IMR-90 (cell line): Measurements from ENCODE around the gene ZNRF3. TPM values are rescaled to one million over a fixed set of nuclear protein-coding genes. Genes with fewer than 3 reads are reported as not detected.

Experiments used
- ATAC-seq: fragments of 200-7000 bp; cut with Tn5 transposase; 2 replicates; pipeline ENCODE4 v1.9.1; 2020; ENCODE audit warnings: low read depth, mild to moderate bottlenecking, moderate library complexity
- BruUV-seq: library from RNA; stranded (reverse); fragments of 400-500 nt; replicated peaks from 2 replicates; lab custom pipeline; 2021; lab: Mats Ljungman, UMichigan
- CTCF ChIA-PET: fragments of 300-600 bp; formaldehyde crosslinking; extraction: SDS; loops from one replicate; lab custom pipeline; 2021; ENCODE audit warnings: antibody characterized with exemption; lab: Yijun Ruan, JAX
- POLR2A ChIA-PET: fragments of 300-600 bp; sonication (Branson Sonifier 250); formaldehyde crosslinking; loops from one replicate; lab custom pipeline; 2022; ENCODE audit warnings: antibody characterized with exemption; ENCODE audit not compliant: unreplicated experiment; lab: Charles Lee
- DNase-seq: peaks from one replicate; pipeline ENCODE4 v3.0.0; 2013
- H2AFZ ChIP-seq: replicated peaks from 2 replicates; pipeline ENCODE3; 2013; ENCODE audit warnings: low read length, mild to moderate bottlenecking; ENCODE audit not compliant: poor library complexity
- H2AK5ac ChIP-seq: 2 replicates; pipeline ENCODE4 v1.6.1; 2013; ENCODE audit warnings: low read depth, low read length, inconsistent platforms
- H2AK9ac ChIP-seq: replicated peaks from 2 replicates; pipeline ENCODE3; 2013; ENCODE audit warnings: mild to moderate bottlenecking, low read depth, low read length, moderate library complexity; ENCODE audit not compliant: poor library complexity
- H2BK120ac ChIP-seq: 2 replicates; pipeline ENCODE4 v1.6.1; 2013; ENCODE audit warnings: low read depth, low read length, inconsistent platforms
- H2BK15ac ChIP-seq: 3 replicates; pipeline ENCODE4 v1.6.1; 2013; ENCODE audit warnings: low read depth, low read length, inconsistent platforms
- H2BK20ac ChIP-seq: 2 replicates; pipeline ENCODE4 v1.6.1; 2013; ENCODE audit warnings: low read depth, mild to moderate bottlenecking, inconsistent platforms, low read length, moderate library complexity
- H2BK5ac ChIP-seq: 2 replicates; pipeline ENCODE4 v1.6.1; 2013; ENCODE audit warnings: mild to moderate bottlenecking, low read depth, low read length, inconsistent platforms; ENCODE audit not compliant: poor library complexity, severe bottlenecking
- H3K14ac ChIP-seq: replicated peaks from 2 replicates; pipeline ENCODE4 v1.6.1; 2013; ENCODE audit warnings: low read depth, low read length, inconsistent platforms
- H3K18ac ChIP-seq: 2 replicates; pipeline ENCODE4 v1.6.1; 2013; ENCODE audit warnings: low read depth, low read length, control low read depth
- H3K23ac ChIP-seq: 2 replicates; pipeline ENCODE4 v1.6.1; 2013; ENCODE audit warnings: low read depth, low read length, inconsistent platforms
- H3K27ac ChIP-seq: 2 replicates; pipeline ENCODE4 v1.5.1; 2013; ENCODE audit warnings: mild to moderate bottlenecking, control low read depth, low read length; ENCODE audit not compliant: insufficient read depth
- H3K27me3 ChIP-seq: 2 replicates; pipeline ENCODE4 v1.6.1; 2013; ENCODE audit warnings: low read length; ENCODE audit not compliant: control insufficient read depth, insufficient read depth
- H3K36me3 ChIP-seq: 2 replicates; pipeline ENCODE4 v1.6.1; 2013; ENCODE audit warnings: low read length, mixed read lengths; ENCODE audit not compliant: control insufficient read depth, insufficient read depth
- H3K4ac ChIP-seq: 2 replicates; pipeline ENCODE4 v1.6.1; 2013; ENCODE audit warnings: low read depth, low read length, inconsistent platforms
- H3K4me1 ChIP-seq: 2 replicates; pipeline ENCODE4 v1.6.1; 2013; ENCODE audit warnings: low read length, mixed read lengths; ENCODE audit not compliant: control insufficient read depth, insufficient read depth
- H3K4me2 ChIP-seq: 2 replicates; pipeline ENCODE4 v1.6.1; 2013; ENCODE audit warnings: low read depth, mild to moderate bottlenecking, control low read depth, low read length, moderate library complexity
- H3K4me3 ChIP-seq: 2 replicates; pipeline ENCODE4 v1.5.1; 2013; ENCODE audit warnings: low read depth, mild to moderate bottlenecking, control low read depth, low read length, moderate library complexity; ENCODE audit not compliant: insufficient read depth
- H3K56ac ChIP-seq: 2 replicates; pipeline ENCODE4 v1.6.1; 2013; ENCODE audit warnings: low read length, inconsistent platforms; ENCODE audit not compliant: insufficient read depth; ENCODE audit errors: extremely low read depth
- H3K79me1 ChIP-seq, 2 experiments: 2 replicates each; pipeline ENCODE4 v1.6.1; 2013; ENCODE audit warnings: low read length in 2 of 2, inconsistent platforms in 1 of 2, low read depth in 1 of 2
- H3K9ac ChIP-seq: 2 replicates; pipeline ENCODE4 v1.6.1; 2013; ENCODE audit warnings: low read depth, low read length, control low read depth
- H3K9me1 ChIP-seq: 2 replicates; pipeline ENCODE4 v1.6.1; 2013; ENCODE audit warnings: low read length, inconsistent platforms; ENCODE audit not compliant: insufficient read depth
- H3K9me3 ChIP-seq: 2 replicates; pipeline ENCODE4 v1.6.1; 2013; ENCODE audit warnings: low read length; ENCODE audit not compliant: control insufficient read depth, insufficient read depth
- H4K20me1 ChIP-seq: 2 replicates; pipeline ENCODE4 v1.6.1; 2013; ENCODE audit warnings: low read length, inconsistent platforms; ENCODE audit not compliant: insufficient read depth
- H4K5ac ChIP-seq: 2 replicates; pipeline ENCODE4 v1.6.1; 2013; ENCODE audit warnings: mild to moderate bottlenecking, low read depth, low read length, control low read depth
- H4K8ac ChIP-seq, 2 experiments: 2 replicates each; pipeline ENCODE4 v1.6.1; 2013; ENCODE audit warnings: low read depth in 2 of 2, low read length in 2 of 2, control low read depth in 1 of 2, inconsistent platforms in 1 of 2
- H4K91ac ChIP-seq: 2 replicates; pipeline ENCODE4 v1.6.1; 2013; ENCODE audit warnings: low read depth, low read length, inconsistent platforms; ENCODE audit not compliant: insufficient read depth
- FOS ChIP-seq: fragments of 150-350 bp; IDR thresholded peaks from 2 replicates; pipeline ENCODE4 v1.6.1; 2016; ENCODE audit warnings: low read depth, low read length
- POLR2A ChIP-seq: IDR thresholded peaks from 2 replicates; pipeline ENCODE4 v1.6.1; 2012; ENCODE audit warnings: mild to moderate bottlenecking, low read depth, low read length
- RAD21 ChIP-seq: IDR thresholded peaks from 2 replicates; pipeline ENCODE4 v1.6.1; 2012; ENCODE audit warnings: low read length, improper control_type of control experiment
- SMC3 ChIP-seq: fragments of 150-350 bp; IDR thresholded peaks from 2 replicates; pipeline ENCODE4 v1.6.1; 2016; ENCODE audit warnings: low read depth, mild to moderate bottlenecking, antibody characterized with exemption, low read length, moderate library complexity
- WGBS, 2 experiments: methylation state at CpG; one replicate each; pipeline versions ENCODE4 v1.1.5 to v1.1.7; 2013; ENCODE audit warnings: missing lambda C conversion rate in 2 of 2; ENCODE audit not compliant: insufficient read length in 1 of 2; ENCODE audit errors: extremely low coverage in 2 of 2; 5-methylcytosine and 5-hydroxymethylcytosine counted together
- dilution Hi-C: fragments of 300-500 bp; cut with HindIII; formaldehyde crosslinking; loops from one replicate; pipeline ENCODE4 v1.14.3; 2018; ENCODE audit warnings: low sequenced_read_pairs; ENCODE audit not compliant: unreplicated experiment
- in situ Hi-C: fragments of 300-500 bp; cut with MboI; formaldehyde crosslinking; loops from 3 replicates; pipeline ENCODE4 v1.14.3; 2019; ENCODE audit warnings: low sequenced_read_pairs, inconsistent platforms, mixed read lengths
- intact Hi-C: fragments of 100-400 bp; cut with micrococcal nuclease; formaldehyde crosslinking; loops from 2 replicates; pipeline ENCODE4 v1.10.0; 2022
- polyA plus RNA-seq, 3 experiments: library from polyadenylated mRNA; depleted of rRNA; stranded (reverse); fragments of >200 nt; gene quantifications; 2 replicates each; pipeline ENCODE4 v1.2.3, GENCODE V29; 2012; ENCODE audit warnings: low replicate concordance in 1 of 3
- total RNA-seq: library from RNA; depleted of rRNA; stranded (reverse); fragments of >200 nt; gene quantifications from 2 replicates; pipeline ENCODE4 v1.2.3, GENCODE V29; 2012

The ZNRF3 gene
- total and polyA plus RNA-seq, 2 of the 4 experiments (the other 2 are of a cell fraction) = 1.4 to 2.4 TPM

GRCh38 chr22:29014293-29014692 lies 130.9 kb downstream of the ZNRF3 start:
- no peak overlapping the region for H3K9ac ChIP-seq
- CTCF ChIA-PET = no interaction called here
- H3K4ac ChIP-seq = no peak overlapping the region
- H4K5ac ChIP-seq = no peak overlapping the region
- no peak overlapping the region for H2BK15ac ChIP-seq
- H4K20me1 ChIP-seq = no peaks in the 10 kb centered on the region
- TF ChIP-seq POLR2A (no peak), FOS (no peak), RAD21 (no peak), SMC3 (no peak)
- no peaks in the 10 kb centered on the region for H3K36me3 ChIP-seq
- no peak overlapping the region for H3K4me2 ChIP-seq
- no peaks in the 10 kb centered on the region for H3K9me1 ChIP-seq
- H2BK120ac ChIP-seq = no peak overlapping the region
- H2BK20ac ChIP-seq = no peak overlapping the region
- dilution Hi-C loops (no loop called here), intact Hi-C loops (no loop called here), in situ Hi-C loops (no loop called here)
- DNase-seq (no peak), ATAC-seq (no peak)
- no peak overlapping the region for H3K56ac ChIP-seq
- no peak overlapping the region for H2BK5ac ChIP-seq
- POLR2A ChIA-PET = interaction anchor here (0.6 kb wide), 1 partner anchor 10 kb away, joined by 3 read pairs; no protein-coding TSS in a partner anchor
- H2AK5ac ChIP-seq = no peak overlapping the region
- no peak overlapping the region for H3K27ac ChIP-seq
- no peaks in the 10 kb centered on the region for H3K27me3 ChIP-seq
- no CpG with 5 or more reads among the region's 4 CpGs for WGBS, 2 experiments
- no peak overlapping the region for H4K91ac ChIP-seq
- peaks cover 3% of the 10 kb centered on the region for H3K9me3 ChIP-seq
- no peak overlapping the region for H4K8ac ChIP-seq
- H3K79me1 ChIP-seq = no peaks in the 10 kb centered on the region; a peak in 1 of 4 replicates
- H3K18ac ChIP-seq = no peak overlapping the region
- H3K4me1 ChIP-seq = no peaks in the 10 kb centered on the region
- H2AFZ ChIP-seq = no peak overlapping the region
- no peak overlapping the region for H3K4me3 ChIP-seq
- H3K14ac ChIP-seq = no peak overlapping the region
- no peak overlapping the region for H2AK9ac ChIP-seq
- no peak overlapping the region for H3K23ac ChIP-seq
- BruUV-seq = no TSS peak
